Measurements from ENCODE around the gene ZNF526.

DNA sequence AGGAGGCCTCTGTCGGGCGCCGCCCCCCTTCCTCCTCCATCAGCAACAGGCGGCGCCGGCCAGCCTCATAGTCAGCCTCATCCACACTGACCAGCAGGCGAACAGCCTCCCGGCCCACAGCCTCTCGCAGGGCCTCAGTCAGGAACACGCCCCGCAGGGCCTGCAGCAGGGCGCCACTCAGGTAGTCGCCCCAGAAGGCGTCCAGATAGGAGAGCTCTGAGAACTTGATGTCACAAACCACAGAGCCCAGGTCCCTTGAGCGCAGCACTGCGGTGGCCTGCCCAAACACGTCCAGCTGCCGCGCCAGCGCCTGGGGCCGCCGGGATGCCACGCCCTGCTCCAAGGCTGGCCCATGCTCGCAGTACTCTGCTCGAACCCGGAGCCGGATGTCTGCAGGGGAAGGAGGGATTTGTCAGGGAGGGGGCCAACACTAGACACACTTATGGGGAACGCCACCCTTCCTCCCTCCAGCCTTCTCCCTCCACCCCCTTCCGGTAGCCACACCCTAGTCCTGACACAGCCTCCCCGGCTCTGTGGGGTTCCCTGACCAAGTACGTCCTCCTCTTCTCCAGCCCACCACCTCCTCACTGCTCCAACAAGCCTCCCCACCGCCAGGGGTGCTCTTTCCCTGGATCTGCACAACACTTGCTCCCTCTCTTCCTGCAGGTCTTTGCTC is 20.5 kb upstream of the ZNF526 start:
- TF ChIP-seq ZNF274 (IDR thresholded peaks at IDR 0.05; ENCODE audit: low read depth, low read length): no peak
- TF ChIP-seq YY1 (IDR thresholded peaks at IDR 0.05; ENCODE audit: insufficient read depth, insufficient read length): no peak
- TF ChIP-seq SUZ12 (IDR thresholded peaks at IDR 0.05; ENCODE audit: extremely low read depth, insufficient read depth, insufficient read length): no peak

Data from NT2/D1 (cell line).